Measurements from ENCODE around the gene CSNK1G1.

DNA sequence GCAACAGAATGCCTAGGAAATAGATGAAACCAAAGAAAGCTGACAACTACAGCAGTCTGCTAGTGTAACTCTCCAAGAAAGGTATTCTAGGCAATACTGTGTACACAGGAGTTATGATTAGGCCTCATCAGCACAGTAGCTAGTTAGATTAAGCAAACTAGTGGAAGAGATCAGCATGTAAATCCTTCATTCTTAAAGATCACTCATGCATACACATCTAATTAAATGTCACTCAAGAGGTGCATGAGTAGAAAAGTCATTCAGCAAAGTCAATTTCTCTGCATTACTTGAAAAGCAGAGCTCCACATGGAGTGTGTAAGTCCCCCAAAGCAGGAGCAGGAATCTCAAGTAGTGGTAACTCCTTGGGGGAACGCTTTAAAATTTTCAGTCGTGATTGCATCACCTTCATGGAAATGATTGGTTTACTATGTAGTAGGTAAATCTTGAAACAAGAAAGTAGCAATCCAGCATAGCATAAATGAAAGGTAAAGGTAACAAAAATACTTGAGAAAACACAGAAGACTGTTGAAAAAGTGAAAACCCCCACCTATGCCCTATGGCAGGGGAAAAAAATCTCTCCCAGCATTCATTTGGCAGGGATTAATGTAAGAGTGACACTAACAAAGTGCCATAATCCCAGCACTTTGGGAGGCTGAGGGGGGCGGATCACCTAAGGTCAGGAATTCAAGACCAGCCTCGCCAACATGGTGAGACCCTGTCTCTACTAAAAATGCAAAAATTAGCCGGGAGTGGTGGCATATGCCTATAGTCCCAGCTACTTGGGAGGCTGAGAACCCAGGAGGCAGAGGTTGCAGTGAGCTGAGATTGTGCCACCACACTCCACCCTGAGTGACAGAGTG lies 163.8 kb downstream of the CSNK1G1 start:
- TF ChIP-seq, protein P1, sequence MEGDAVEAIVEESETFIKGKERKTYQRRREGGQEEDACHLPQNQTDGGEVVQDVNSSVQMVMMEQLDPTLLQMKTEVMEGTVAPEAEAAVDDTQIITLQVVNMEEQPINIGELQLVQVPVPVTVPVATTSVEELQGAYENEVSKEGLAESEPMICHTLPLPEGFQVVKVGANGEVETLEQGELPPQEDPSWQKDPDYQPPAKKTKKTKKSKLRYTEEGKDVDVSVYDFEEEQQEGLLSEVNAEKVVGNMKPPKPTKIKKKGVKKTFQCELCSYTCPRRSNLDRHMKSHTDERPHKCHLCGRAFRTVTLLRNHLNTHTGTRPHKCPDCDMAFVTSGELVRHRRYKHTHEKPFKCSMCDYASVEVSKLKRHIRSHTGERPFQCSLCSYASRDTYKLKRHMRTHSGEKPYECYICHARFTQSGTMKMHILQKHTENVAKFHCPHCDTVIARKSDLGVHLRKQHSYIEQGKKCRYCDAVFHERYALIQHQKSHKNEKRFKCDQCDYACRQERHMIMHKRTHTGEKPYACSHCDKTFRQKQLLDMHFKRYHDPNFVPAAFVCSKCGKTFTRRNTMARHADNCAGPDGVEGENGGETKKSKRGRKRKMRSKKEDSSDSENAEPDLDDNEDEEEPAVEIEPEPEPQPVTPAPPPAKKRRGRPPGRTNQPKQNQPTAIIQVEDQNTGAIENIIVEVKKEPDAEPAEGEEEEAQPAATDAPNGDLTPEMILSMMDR (IDR thresholded peaks at IDR 0.05 in 8 of 11, conservative IDR thresholded peaks at IDR 0.05 in 3 of 11) = no peak
- TF ChIP-seq POLR2AphosphoS5 (IDR thresholded peaks at IDR 0.05) = no peak
